Measurements from ENCODE around the gene BCL2L15.

BCL2L15 gene

DNA sequence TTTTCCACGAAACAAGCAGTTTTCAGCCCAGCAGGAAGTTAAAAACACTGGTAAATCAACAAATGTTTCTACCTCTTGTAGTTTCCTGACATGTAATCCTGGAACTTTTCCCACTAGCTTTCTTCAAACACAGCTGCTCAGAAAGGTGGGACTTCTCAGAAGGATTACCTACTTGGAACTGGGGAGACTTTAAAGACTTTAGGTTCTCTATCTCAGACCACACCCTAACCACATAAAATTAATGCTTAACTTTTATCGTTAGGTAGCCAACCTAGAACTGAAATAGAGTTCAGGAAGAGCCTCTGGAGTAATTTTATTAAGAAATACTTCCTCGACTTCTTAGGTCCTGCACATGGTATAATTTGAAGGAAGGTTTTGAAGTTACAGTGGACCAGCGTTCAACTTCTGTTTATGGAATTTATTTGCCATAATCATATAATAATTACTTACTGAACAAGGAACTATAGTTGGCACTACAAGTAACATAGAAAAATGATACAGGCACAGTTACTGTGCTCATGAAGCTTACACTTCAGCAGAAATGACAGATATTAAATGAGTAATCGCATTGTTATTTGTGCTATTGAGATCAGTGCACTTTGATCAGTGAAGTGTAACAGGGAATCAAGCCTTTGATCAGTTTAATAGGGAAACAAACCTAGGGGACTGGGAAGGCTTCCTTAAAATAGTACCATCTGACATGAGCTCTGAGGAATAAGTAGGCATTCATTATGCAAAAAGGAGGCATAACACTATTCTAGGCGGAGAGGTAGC is at the start of gene BCL2L15:
TSS of gene BCL2L15 (minus strand) at position 180 of the 774 bp plus-strand sequence. CDS start 206 bp downstream, outside the sequence.
- no peak for DNase-seq (ENCODE audit: low read depth in 1 of 2, low spot score in 1 of 2)

DNA sequence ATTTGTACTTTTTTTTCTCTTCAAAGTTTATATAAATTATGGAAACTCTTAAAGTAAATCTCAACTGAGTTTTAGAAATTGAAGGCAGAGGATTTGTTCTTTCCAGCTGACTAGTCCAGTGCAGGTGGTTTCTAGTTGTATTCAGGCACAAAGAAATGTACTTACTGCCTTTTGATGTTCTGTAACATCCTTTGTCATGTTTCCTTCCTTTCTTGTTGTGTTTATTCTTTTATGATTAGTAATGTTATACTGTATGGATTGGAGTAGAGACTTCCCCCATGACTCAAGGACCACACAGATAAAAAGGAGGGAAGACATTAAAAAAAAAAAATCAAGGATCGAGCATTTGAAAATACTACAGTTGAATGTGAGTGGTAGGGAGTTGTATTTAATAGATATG is 49.8 kb upstream of the BCL2L15 start:
- DNase-seq (ENCODE audit: low read depth in 1 of 2, low spot score in 1 of 2) = no peak

DNA sequence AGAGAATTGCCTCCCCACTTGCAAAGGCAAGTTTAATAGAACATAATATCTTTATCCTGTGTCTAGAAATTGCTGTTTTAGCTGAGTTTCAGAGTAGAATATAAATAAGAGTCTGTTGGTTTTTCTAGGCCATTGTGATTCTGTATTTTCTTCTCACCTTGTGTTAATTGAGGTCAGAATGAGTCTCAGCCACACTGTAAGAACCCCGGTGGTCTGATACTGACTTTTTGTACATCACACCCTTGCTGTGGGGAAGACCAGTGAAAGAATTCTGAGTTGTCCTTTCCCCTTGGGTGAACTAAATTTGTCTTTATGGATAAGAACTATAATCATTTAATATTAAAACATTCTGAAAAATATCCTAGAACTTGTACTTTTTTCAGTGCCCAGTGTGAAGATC is 48.6 kb upstream of the BCL2L15 start:
- DNase-seq (ENCODE audit: low read depth in 1 of 2, low spot score in 1 of 2) = no peak

DNA sequence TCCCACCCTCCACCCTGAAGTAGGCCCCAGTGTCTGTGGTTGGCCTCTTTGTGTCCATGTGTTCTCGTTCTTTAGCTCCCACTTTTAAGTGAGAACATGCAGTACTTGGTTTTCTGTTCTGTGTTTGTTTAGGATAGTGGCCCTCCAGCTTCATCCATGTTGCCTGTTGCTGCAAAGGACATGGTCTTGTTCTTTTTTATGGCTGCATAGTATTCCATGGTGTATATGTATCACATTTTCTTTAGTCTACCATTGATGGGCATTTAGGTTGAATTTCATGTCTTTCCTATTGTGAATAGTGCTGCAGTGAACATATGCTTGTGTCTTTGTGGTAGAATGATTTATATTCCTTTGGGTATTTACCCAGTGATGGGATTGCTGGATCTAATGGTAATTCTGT is 47.8 kb upstream of the BCL2L15 start:
- no peak for DNase-seq (ENCODE audit: low read depth in 1 of 2, low spot score in 1 of 2)

DNA sequence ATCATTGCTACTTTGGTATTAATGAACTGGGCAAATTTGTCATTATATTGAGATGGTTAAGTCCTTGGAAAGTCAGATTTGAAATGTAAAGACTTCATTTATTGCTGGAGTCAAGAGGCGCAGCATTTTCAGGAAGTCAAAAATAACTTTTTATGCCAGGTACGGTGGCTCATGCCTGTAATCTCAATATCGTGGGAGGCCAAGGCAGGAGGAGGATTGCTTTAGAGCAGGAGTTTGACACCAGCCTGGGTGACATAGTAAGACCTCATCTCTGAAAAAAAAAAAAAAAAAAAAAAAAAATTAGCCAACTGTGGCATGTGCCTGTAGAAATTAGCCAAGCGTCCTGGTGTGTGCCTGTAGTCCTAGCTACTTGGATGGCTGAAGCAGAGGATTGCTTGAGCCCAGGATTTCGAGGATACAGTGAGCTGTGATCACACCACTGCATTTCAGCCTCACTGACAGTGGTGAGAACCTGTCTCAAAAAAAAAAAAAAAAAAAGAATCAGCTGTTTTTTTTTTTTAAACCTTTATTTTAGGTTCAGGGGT is 47.2 kb upstream of the BCL2L15 start:
- no peak for DNase-seq (ENCODE audit: low read depth in 1 of 2, low spot score in 1 of 2)

DNA sequence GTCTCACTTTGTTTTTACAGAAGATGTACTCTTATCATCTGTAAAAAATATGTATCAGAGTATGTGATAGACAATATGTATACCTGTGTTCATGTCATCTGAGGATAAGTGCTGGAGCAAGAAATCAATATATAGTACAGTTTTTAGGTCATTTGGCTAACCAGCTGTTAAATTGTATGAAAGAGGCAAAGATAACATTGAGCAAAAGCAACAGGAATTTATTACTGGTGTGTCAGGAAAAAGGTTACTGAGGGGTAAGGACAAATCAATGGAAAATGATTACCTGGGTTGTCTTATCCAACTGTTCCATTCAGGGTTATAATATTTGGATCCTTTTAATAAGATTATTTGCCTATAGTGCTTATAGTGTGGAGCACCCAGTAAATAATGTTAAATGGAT is 46.6 kb upstream of the BCL2L15 start:
- DNase-seq (ENCODE audit: low read depth in 1 of 2, low spot score in 1 of 2) = no peak

DNA sequence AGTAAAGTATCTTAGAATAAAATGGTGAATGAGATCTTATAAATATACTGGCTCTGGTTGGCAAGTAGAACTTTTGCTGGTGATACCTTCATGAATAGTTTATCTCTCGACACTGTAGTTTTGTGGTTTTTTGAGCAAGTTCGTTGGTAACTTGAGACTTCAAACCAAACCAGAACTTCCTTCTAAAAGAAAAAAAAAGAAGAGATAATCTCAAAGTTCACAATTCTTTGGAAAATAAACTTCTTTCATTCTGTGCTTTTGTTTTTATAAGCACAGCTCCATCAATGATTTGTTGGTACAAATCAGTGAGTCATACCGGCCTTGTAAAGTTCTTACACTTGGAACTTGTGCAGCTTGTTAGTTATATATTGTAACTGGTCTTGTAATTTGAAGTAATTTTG is 44.1 kb upstream of the BCL2L15 start:
- DNase-seq (ENCODE audit: low read depth in 1 of 2, low spot score in 1 of 2) = no peak

DNA sequence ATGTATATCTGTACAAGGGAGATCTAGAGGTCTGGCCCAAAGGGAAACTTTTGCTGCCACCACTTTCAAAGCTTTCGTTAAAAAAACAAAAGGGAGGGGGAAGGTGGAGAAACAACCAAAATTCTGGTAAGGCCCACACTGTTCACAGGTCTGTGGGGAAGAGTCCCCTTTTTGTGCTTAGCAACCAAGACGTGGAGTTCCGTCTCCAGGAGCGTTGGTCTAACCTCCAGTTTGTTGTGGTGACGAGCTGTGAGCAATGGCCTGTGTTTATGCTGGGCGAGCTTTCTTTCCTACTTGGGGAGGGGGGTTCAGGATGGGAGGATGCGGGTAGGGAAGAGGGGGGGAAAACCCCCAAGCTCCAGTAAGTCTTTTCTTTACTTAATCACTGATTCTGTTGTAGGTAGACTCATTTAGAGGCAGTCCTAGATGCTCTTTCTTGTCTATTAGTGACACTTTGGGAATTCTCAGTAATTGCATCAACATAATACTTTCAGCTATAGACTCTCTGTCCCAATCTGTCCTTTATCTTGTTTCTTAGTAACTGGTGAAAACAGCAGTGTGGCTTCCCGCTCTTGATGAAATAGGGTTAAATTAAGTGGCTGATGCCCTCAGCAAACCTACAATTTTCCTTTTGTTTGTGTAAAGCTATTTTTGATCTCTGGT is 43.2 kb upstream of the BCL2L15 start:
- DNase-seq (ENCODE audit: low read depth in 1 of 2, low spot score in 1 of 2) = peak in 1 of 2 donors; percentile 47

DNA sequence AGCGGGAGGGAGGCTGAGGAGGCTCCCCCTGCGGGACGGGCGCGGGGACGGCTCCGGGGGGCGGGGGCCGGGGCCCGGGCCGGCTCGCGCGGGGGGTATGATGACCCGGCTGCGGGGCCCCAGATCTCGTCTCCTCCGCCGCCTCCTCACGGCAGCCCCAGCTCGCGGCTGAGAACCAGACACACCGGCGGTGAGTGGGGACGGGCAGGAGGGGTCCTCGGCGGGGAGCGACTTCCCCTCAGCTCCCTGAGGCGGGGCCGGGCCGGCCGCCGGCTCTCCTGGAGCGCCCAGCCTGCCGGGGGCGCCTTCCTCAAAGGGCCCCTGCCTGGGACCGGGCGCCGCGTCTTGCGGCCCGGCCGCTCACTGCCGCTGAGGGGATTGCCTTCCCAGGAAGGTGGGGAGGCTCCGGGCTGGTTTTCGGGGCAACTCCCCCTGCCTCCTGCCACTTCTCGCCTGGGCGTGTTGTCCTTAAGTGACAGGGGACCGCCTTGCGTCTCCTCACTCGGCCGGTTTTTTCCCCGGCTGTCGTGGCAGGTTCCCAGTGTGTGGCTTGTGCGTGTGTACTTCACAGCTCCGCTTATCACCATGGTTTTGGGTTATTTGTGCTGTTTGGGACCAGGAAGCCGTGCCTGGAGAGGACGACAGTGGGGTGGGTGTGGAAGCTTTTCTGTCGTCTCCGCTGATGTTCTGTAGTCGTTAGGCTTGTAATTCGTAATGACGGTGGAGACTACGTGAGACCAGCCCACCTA is 42.5 kb upstream of the BCL2L15 start:
- DNase-seq (ENCODE audit: low read depth in 1 of 2, low spot score in 1 of 2) = peak in 1 of 2 donors; percentile 40

DNA sequence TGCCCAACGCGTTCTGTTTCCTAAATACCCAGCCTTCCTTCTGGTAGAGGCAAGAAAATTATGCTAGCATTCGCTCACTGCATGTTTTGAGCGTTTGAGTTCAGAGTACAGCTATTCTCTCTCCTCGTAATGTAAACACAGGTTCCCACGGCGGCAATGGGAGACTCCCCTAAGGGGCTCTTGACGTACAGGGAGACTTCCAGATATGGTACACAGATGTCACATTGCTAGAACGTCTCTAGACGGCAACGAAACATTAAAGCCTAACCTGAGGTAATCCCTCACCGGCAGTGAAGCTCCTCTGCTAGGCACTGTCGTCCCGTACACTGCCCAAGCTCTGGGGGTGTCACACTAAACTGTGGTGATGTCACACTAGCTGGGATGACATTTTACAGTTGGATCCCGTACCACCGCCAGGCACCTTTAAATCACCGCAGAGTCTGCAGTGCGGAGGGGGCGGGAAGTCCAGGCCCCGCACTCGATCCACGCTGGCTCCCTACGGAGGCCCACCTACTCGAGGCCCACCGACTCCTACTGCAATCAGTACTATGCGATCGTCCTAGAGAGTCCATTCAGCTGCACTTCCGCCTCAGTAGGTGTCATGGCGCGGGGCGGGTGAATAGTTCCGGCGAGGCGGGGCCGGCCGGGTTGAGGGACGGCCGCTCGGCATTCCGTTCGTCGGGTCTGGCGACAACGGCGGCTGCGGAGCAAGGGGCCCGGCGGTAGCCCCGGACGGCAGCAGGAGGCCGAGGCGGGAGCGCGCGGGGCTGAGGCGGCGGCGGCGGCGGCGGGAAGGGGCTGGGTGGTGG is 41.8 kb upstream of the BCL2L15 start, which contains the start of gene HIPK1:
TSS of gene HIPK1 (plus strand) at position 384 of the 809 bp plus-strand sequence.
- peak; percentile 79 to 90 for DNase-seq (ENCODE audit: low read depth in 1 of 2, low spot score in 1 of 2)

DNA sequence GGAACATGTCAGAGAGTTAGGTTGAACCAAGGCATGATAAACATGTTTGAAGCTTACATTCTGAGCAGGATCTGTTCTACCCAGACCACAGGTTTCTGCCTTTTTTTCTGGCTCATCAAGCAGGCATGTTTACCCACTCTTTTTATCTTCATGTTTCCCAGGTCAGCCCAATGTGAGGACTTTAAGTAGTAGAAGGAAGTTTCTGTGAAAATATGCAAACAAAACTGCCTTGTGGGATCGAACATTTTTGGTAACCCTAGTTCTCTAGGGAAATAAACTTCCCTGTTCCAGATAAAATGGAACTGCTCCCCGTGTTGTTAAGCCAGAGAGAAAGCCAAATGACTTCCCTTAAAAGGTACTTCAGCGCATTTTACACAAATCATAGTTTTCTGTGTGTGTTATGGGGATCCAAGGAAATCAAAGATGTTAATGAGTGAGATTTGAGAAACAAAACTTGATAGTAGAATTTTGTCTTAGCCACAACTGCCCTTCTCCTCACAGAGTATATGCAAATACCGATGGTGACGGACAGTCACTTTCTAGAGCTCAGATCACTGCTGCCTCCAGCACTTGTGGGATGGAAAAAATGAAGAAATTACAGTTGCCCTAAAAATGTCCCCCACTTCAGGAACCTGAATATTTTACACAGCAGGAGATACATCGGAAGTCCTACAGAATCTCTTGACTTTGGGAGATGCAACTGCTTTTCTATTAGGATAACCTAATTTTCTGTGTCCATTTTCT is 41.0 kb upstream of the BCL2L15 start:
- DNase-seq (ENCODE audit: low read depth in 1 of 2, low spot score in 1 of 2) = no peak

DNA sequence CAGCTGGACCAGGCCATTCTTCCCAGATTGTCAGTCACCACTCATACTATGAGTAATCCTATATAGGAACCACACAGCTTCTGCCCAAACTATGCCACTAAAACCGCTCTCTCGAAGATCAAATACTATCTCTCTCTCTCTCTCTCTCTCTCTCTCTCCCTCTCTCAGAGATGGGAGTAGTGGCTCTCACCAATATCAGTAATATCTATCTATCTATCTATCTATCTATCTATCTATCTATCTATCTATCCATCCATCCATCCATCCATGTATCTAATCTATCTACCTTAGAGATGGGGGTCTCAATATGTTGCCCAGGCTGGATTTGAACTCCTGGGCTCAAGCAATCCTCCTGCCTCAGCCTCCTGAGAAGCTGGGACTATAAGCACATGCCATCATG is 37.1 kb upstream of the BCL2L15 start:
- DNase-seq (ENCODE audit: low read depth in 1 of 2, low spot score in 1 of 2) = no peak

DNA sequence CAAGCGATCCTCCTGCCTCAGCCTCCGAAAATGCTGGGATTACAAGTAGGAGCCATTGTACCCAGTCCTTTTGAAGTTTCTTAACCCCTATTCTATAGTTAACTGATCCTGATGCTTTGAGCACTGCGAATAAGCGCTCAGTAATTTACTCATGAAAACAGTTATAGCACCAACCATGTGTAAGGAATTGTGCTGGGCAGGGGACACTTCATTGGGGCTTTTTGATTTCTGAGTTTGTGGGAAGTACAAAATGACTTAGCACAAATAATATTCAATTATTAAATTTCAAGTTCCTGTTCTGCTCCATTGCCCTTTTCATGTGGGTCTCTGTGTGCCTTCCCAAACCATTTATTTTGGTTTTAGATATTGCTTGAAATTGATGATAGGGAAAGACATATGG is 35.6 kb upstream of the BCL2L15 start:
- no peak for DNase-seq (ENCODE audit: low read depth in 1 of 2, low spot score in 1 of 2)

DNA sequence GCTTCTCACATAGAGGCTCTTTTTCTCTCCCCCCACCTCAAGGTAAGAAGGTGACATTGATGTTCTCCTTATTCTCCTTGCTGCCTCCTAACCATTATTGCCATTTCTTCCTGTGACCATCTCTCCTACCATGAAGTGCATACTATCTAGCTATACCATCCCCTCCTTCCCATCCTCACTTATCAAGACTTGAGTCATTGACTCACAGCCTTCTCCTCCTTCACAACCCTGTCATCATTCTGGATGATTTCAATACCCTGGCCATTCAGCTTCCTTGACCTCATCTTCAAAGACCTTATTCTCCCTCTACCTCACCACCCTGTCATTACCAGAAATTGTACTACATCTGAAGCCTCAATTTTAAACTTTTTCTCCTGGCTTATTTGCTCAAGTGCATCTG is 30.9 kb upstream of the BCL2L15 start:
- no peak for DNase-seq (ENCODE audit: low read depth in 1 of 2, low spot score in 1 of 2)

DNA sequence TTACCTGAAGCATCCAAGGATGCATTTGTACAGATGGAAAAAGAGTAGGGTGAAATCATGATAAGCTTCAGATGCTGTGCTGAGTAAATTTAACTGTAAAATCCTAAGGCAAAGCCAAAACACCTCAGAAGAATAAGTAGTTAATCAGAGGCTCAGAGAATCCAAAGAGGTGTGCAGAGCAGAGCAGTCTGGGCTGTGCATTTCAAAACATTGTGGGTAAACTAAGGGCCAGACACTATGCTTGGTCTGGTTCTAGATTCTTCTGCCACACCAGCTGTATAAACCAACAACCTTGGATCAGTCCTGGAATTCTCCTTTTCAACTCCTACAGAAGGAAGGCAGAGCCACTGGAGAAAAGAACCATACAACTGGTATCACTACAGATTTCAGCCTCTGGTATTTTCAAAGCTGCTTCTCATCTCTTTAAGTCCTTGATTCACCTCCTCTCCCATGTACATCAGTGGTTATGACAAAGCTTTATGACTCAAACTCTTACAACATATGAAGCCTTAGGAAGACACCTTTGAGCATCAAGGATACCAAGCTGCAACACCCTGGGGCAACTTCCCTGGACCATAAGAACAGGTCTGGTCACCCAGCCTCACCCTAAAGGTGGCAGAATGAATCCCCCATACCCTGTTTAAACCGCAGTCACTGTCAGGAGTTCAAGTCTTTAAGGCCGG is 30.2 kb upstream of the BCL2L15 start:
- no peak for DNase-seq (ENCODE audit: low read depth in 1 of 2, low spot score in 1 of 2)

DNA sequence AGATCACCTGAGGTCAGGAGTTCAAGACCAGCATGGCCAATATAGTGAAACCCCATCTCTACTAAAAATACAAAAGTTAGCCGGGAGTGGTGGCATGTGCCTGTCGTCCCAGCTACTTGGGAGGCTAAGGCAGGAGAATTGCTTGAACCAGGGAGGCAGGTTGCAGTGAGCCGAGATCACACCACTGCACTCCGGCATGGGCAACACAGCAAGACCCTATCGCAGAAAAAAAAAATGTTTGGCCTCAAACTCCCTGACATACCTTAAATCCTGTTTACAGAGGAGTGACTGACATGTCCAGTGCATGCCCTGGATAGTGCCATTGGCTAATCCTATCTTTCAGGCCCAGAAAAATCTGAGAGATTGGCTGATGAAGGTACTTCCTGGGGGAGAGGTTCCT is 29.6 kb upstream of the BCL2L15 start:
- DNase-seq (ENCODE audit: low read depth in 1 of 2, low spot score in 1 of 2) = no peak

DNA sequence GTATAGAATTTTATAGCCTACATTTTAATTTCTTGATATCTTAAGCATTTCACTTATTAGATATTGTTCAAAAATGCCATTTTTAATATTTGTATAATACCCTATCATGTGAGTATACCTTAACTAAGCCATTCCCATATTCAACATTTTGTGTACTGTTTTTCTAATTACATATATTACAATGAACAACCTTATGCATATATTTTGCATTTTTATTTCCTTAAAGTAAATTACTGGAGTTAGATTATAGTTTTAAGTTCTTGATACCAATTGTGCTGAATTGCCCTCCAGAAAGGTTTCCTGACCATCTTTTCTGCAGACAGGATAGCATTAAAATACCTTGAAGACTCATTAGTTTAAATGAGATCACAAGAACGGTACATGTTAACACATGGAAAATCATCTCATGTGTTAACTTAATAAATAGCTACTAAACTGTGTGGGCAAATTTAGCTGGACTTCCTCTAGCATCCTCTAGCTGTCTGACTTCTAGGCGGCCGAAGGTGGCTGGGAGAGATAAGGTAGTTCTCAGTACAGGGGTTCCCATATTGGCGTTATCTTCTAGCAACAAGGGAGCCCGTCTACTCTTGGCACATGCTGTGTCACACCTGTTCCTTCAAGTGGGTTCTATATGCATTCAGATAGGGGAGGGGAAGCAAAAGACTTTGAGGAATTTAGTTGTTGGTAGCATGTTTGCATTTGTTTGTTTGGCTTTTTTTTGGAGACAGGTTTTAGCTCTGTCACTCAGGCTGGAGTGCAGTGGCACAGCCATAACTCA is 26.7 kb upstream of the BCL2L15 start:
- DNase-seq (ENCODE audit: low read depth in 1 of 2, low spot score in 1 of 2) = no peak

DNA sequence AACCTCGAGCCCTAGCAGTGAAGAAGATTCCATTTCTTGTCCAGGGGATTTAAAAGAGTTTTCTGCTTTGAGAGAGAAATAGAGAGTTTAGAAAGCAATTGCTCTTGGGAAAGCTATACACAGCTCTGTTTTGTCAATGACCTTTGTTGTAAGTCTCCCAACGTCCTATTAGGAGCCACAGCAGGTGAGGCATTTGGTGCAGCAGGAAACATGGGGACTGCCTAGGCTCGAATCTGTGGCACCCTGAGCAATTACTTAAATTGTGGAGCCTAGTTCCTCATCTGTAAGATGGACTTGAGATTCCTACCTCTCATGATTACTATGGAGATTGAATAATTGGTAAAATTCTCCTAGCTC is 25.9 kb upstream of the BCL2L15 start:
- DNase-seq (ENCODE audit: low read depth in 1 of 2, low spot score in 1 of 2) = no peak
